Heart left ventricle (tissue), 13 donors: Measurements from ENCODE around the gene SLX4IP.

ENCODE experiments used
- CTCF ChIP-seq, 12 donors: fragments of 200-600 bp; sonication (generic) in 4 of 12; IDR thresholded peaks; one replicate each; pipeline versions ENCODE4 v1.5.0 to v1.8.0; 2018 to 2022; ENCODE audit warnings: antibody characterized with exemption in 12 of 12, mild to moderate bottlenecking in 5 of 12
- POLR2A ChIP-seq, 2 donors: fragments of 450-650 bp; IDR thresholded peaks; one replicate each; pipeline ENCODE4 v1.6.1; 2017; ENCODE audit warnings: antibody characterized with exemption in 2 of 2, mild to moderate bottlenecking in 2 of 2, moderate library complexity in 2 of 2
- donor health status: ischemic (EF 13 %, LVEDD 7.1; RV severe dilation, severe dysfunction).
- donor health status: DM: no; HTN: yes; CAD: no.
- donor health status: DM: no; HTN: no; CAD: no.
- donor health status: ischemic (EF 25% LVEDD 6.9; RV normal size, moderate dysfunction).
- donor health status: ischemic (EF 25% LVEDD 5.7; RV mildly dilated, moderate dysfunction).
- donor health status: ischemic (EF 35%, LVEDD 5.7; RV mildly dilated, moderate dysfunction).
- donor health status: nonischemic (EF 11% LVEDD 7.7; RV severe dilation, severe dysfunction).
- donor health status: DM: yes; HTN: yes; CAD: no.
- donor health status: PGD.
- donor health status: ischemic (EF 29% LVEDD 5.4; RV normal size, mild dysfunction).
- donor health status: nonischemic (EF 23%, LVEDD 6.1; RV moderate dilation, normal function).

GRCh38 chr20:10516529-10516928, 81.4 kb downstream of the SLX4IP start:
- TF ChIP-seq CTCF (IDR thresholded peaks at IDR 0.05) (no peak), POLR2A (IDR thresholded peaks at IDR 0.05) (no peak)
